Endothelial cell of hepatic sinusoid (primary cell): ENCODE results near the gene VPS37C.

Experiments
- in situ Hi-C: cut with HindIII; loops from 2 replicates; pipeline ENCODE4 v1.10.0; 2017; ENCODE audit warnings: low sequenced_read_pairs

VPS37C gene

GRCh38 chr11:61155741-61156140 lies 5.5 kb downstream of the VPS37C start:
- in situ Hi-C loops = no loop called here

GRCh38 chr11:61155312-61155711 lies 5.9 kb downstream of the VPS37C start:
- in situ Hi-C loops = no loop called here

- in situ Hi-C loops = no loop called here
These were observed 6.7 kb downstream of the VPS37C start for GRCh38 chr11:61154528-61154927.

GRCh38 chr11:61153593-61154095 lies 7.6 kb downstream of the VPS37C start:
- in situ Hi-C loops = no loop called here

GRCh38 chr11:61152816-61153592 lies 8.2 kb downstream of the VPS37C start:
- in situ Hi-C loops = no loop called here

GRCh38 chr11:61151545-61152252 lies 9.5 kb downstream of the VPS37C start:
- in situ Hi-C loops = no loop called here

- in situ Hi-C loops = no loop called here
These were observed 10.3 kb downstream of the VPS37C start for GRCh38 chr11:61150706-61151544.

- in situ Hi-C loops = no loop called here
These were observed 11.3 kb downstream of the VPS37C start for GRCh38 chr11:61149624-61150615.

- in situ Hi-C loops = no loop called here
These were observed 13.2 kb downstream of the VPS37C start for GRCh38 chr11:61147791-61148620.

GRCh38 chr11:61147271-61147670 lies 14.0 kb downstream of the VPS37C start:
- in situ Hi-C loops = no loop called here

GRCh38 chr11:61146416-61146815 lies 14.8 kb downstream of the VPS37C start:
- in situ Hi-C loops = no loop called here

GRCh38 chr11:61145228-61146005 lies 15.8 kb downstream of the VPS37C start:
- in situ Hi-C loops = no loop called here

GRCh38 chr11:61144511-61145179 lies 16.6 kb downstream of the VPS37C start:
- in situ Hi-C loops = no loop called here

- in situ Hi-C loops = no loop called here
These were observed 18.8 kb downstream of the VPS37C start for GRCh38 chr11:61142424-61142823.

- in situ Hi-C loops = no loop called here
These were observed 19.6 kb downstream of the VPS37C start for GRCh38 chr11:61141601-61142028.

- in situ Hi-C loops = no loop called here
These were observed 20.8 kb downstream of the VPS37C start for GRCh38 chr11:61140416-61140815.

GRCh38 chr11:61139387-61139786 lies 21.8 kb downstream of the VPS37C start:
- in situ Hi-C loops = no loop called here

- in situ Hi-C loops = no loop called here
These were observed 22.3 kb downstream of the VPS37C start for GRCh38 chr11:61138935-61139334.
